ENCODE results near the gene ROMO1.

ROMO1 gene

GRCh38 chr20:35732644-35732982 lies 33.4 kb downstream of the ROMO1 start:
- peaks cover 90% of the 10 kb centered on the region for H3K36me3 ChIP-seq (ENCODE audit: insufficient read depth, low read length)
- no peaks in the 10 kb centered on the region for H3K4me1 ChIP-seq (ENCODE audit: insufficient read depth, low read length)
- H3K27me3 ChIP-seq (ENCODE audit: insufficient read depth, low read length): no peaks in the 10 kb centered on the region
- no peak overlapping the region for H3K9ac ChIP-seq (ENCODE audit: low read depth, low read length)
- no peak overlapping the region for H3K4me3 ChIP-seq (ENCODE audit: low read length)
- 93% methylated on average over 1 of the region's 1 CpG for WGBS
- no peaks in the 10 kb centered on the region for H3K9me3 ChIP-seq (ENCODE audit: insufficient read depth, low read depth, low read length)
- H3K27ac ChIP-seq (ENCODE audit: low read depth, low read length): no peak overlapping the region

- Histone ChIP-seq H3K4me3 (ENCODE audit: low read length) (no peak overlapping the region), H3K9me3 (ENCODE audit: insufficient read depth, low read depth, low read length) (no peaks in the 10 kb centered on the region), H3K27ac (ENCODE audit: low read depth, low read length) (no peak overlapping the region), H3K36me3 (ENCODE audit: insufficient read depth, low read length) (peaks cover 90% of the 10 kb centered on the region), H3K4me1 (ENCODE audit: insufficient read depth, low read length) (peaks cover 6% of the 10 kb centered on the region; the same call in 1 of the 2 replicates), H3K27me3 (ENCODE audit: insufficient read depth, low read length) (no peaks in the 10 kb centered on the region), H3K9ac (ENCODE audit: low read depth, low read length) (no peak overlapping the region)
Observed at GRCh38 chr20:35734374-35734773, 35.2 kb downstream of the ROMO1 start.

GRCh38 chr20:35734777-35735649 lies 35.8 kb downstream of the ROMO1 start:
- H3K9ac ChIP-seq (ENCODE audit: low read depth, low read length): no peak overlapping the region
- 97% methylated on average over 3 of the region's 4 CpGs for WGBS
- H3K4me1 ChIP-seq (ENCODE audit: insufficient read depth, low read length): peaks cover 12% of the 10 kb centered on the region; the same call in 1 of the 2 replicates
- H3K27ac ChIP-seq (ENCODE audit: low read depth, low read length): no peak overlapping the region
- no peak overlapping the region for H3K4me3 ChIP-seq (ENCODE audit: low read length)
- H3K9me3 ChIP-seq (ENCODE audit: insufficient read depth, low read depth, low read length): no peaks in the 10 kb centered on the region
- peaks cover 90% of the 10 kb centered on the region for H3K36me3 ChIP-seq (ENCODE audit: insufficient read depth, low read length)
- no peaks in the 10 kb centered on the region for H3K27me3 ChIP-seq (ENCODE audit: insufficient read depth, low read length)

GRCh38 chr20:35735826-35736470 lies 36.7 kb downstream of the ROMO1 start:
- peaks cover 19% of the 10 kb centered on the region; the same call in 1 of the 2 replicates for H3K4me1 ChIP-seq (ENCODE audit: insufficient read depth, low read length)
- no peaks in the 10 kb centered on the region for H3K9me3 ChIP-seq (ENCODE audit: insufficient read depth, low read depth, low read length)
- H3K9ac ChIP-seq (ENCODE audit: low read depth, low read length): no peak overlapping the region
- H3K27ac ChIP-seq (ENCODE audit: low read depth, low read length): no peak overlapping the region
- no peak overlapping the region for H3K4me3 ChIP-seq (ENCODE audit: low read length)
- no peaks in the 10 kb centered on the region for H3K27me3 ChIP-seq (ENCODE audit: insufficient read depth, low read length)
- peaks cover 89% of the 10 kb centered on the region for H3K36me3 ChIP-seq (ENCODE audit: insufficient read depth, low read length)
- WGBS: 97% methylated on average over 7 of the region's 7 CpGs

GRCh38 chr20:35737865-35738333 lies 38.7 kb downstream of the ROMO1 start:
- WGBS: 93% methylated on average over 14 of the region's 15 CpGs
- Histone ChIP-seq H3K4me1 (ENCODE audit: insufficient read depth, low read length) (peaks cover 19% of the 10 kb centered on the region; the same call in 1 of the 2 replicates), H3K36me3 (ENCODE audit: insufficient read depth, low read length) (peaks cover 70% of the 10 kb centered on the region)

DNA sequence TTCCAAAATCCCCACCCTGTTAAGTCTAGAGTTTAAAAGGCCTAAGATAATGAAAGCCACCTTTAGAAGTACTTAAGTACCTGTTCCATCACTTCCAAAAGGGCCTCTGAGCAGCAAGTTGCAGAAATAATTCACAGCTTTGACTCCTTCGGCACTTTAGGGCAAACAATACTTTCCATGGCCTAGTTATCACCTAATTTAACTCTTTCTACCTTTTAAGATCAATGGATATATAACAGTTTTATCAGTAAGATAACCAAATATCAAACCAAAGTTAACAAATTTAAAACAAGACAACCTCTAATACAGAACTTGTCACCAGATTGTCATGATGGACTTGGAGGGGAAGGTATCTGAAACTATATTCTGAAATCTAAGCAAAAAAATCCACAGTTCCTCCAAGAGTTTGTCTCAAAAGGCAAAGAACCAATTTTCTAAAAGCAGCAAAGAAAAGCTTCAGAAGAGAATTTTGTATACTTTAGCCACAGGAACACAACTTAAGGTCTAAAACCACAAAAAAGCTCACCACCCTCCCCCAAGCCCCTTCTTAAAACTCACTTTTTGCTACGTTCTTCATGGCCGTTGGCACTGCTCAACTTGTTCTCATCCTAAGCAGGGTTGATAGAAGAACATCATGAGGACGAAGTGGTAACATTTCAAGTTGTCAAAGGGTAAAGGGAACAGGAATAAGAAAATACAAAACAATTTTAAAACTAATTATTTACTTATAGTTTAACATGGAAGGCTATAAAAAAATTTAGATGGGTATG lies 39.4 kb downstream of the ROMO1 start:
- Histone ChIP-seq H3K4me3 (ENCODE audit: low read length) (peak overlapping the region; percentile 11; the same call in 1 of the 2 replicates), H3K9me3 (ENCODE audit: insufficient read depth, low read depth, low read length) (no peaks in the 10 kb centered on the region), H3K4me1 (ENCODE audit: insufficient read depth, low read length) (peaks cover 25% of the 10 kb centered on the region; the same call in 1 of the 2 replicates), H3K27me3 (ENCODE audit: insufficient read depth, low read length) (no peaks in the 10 kb centered on the region), H3K27ac (ENCODE audit: low read depth, low read length) (no peak overlapping the region), H3K36me3 (ENCODE audit: insufficient read depth, low read length) (peaks cover 63% of the 10 kb centered on the region), H3K9ac (ENCODE audit: low read depth, low read length) (no peak overlapping the region)
- 97% methylated on average over 4 of the region's 4 CpGs for WGBS

More at GRCh38 chr20:35737865-35738333, 38.7 kb downstream of the ROMO1 start:
- H3K27me3 ChIP-seq (ENCODE audit: insufficient read depth, low read length): no peaks in the 10 kb centered on the region
- H3K4me3 ChIP-seq (ENCODE audit: low read length): no peak overlapping the region
- no peak overlapping the region for H3K27ac ChIP-seq (ENCODE audit: low read depth, low read length)
- no peak overlapping the region for H3K9ac ChIP-seq (ENCODE audit: low read depth, low read length)
- no peaks in the 10 kb centered on the region for H3K9me3 ChIP-seq (ENCODE audit: insufficient read depth, low read depth, low read length)

GRCh38 chr20:35739294-35740163 lies 40.3 kb downstream of the ROMO1 start:
- H3K4me3 ChIP-seq (ENCODE audit: low read length): peak overlapping the region; percentile 100
- no peaks in the 10 kb centered on the region for H3K27me3 ChIP-seq (ENCODE audit: insufficient read depth, low read length)
- 94% methylated on average over 5 of the region's 7 CpGs for WGBS
- no peaks in the 10 kb centered on the region for H3K9me3 ChIP-seq (ENCODE audit: insufficient read depth, low read depth, low read length)
- H3K36me3 ChIP-seq (ENCODE audit: insufficient read depth, low read length): peaks cover 53% of the 10 kb centered on the region
- H3K9ac ChIP-seq (ENCODE audit: low read depth, low read length): peak overlapping the region; percentile 100; the same call in 1 of the 2 replicates
- no peak overlapping the region for H3K27ac ChIP-seq (ENCODE audit: low read depth, low read length)
- H3K4me1 ChIP-seq (ENCODE audit: insufficient read depth, low read length): peaks cover 26% of the 10 kb centered on the region; the same call in 1 of the 2 replicates

DNA sequence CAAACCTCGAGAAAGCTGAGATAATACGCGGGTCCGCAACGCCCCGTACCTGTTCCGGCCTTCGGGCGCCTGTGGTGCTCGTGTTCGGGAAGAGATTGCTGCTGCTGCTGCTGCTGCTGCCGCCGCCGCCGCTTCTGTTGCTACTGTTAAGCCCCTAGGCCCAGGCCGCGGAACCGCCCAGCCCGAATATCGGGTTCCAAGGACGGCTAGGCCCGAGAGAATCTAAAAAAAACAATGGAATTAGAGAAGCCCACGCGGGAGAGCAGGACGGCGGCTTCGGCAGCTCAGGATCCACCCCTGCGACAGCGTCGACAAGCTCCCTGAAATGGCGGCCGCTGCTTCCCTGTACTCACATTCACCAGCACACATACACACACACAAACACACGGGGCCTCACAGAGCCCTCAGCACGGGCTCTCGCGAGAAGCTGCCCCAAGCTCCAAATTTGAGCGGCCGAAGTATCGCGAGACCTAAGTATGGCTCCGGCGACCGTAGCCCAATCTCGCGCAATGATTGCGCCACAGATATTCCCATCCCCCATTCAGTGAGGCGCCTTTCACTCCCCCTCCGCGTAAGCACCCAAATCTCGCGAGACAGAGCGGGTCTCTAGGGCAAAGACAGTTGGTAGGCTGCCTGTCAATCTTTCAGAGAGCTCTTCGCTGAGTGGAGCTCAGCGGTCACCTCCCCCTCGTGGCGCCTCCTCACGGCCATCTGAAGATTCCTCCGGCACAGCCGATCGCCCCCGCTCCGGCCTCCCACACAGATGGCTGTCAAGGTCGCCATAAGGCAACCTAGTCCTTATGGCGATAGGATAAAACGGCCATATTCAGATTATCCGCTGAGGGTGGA lies 42.9 kb downstream of the ROMO1 start, which contains the start of gene RBM39:
RBM39 (minus strand) TSS at position 369 of the 849 bp plus-strand sequence. CDS start 1,386 bp downstream, outside the sequence.
- H3K27ac ChIP-seq (ENCODE audit: low read depth, low read length): peak within 1 kb of the TSS; percentile 95
- H3K27me3 ChIP-seq (ENCODE audit: insufficient read depth, low read length): no peaks in the 10 kb centered on the region
- H3K9ac ChIP-seq (ENCODE audit: low read depth, low read length): peak within 1 kb of the TSS; percentile 100
- peaks cover 26% of the 10 kb centered on the region; the same call in 1 of the 2 replicates for H3K4me1 ChIP-seq (ENCODE audit: insufficient read depth, low read length)
- H3K4me3 ChIP-seq (ENCODE audit: low read length): peak within 1 kb of the TSS; percentile 100
- under 1% methylated on average over 66 of the region's 66 CpGs for WGBS
- no peaks in the 10 kb centered on the region for H3K9me3 ChIP-seq (ENCODE audit: insufficient read depth, low read depth, low read length)
- peaks cover 32% of the 10 kb centered on the region for H3K36me3 ChIP-seq (ENCODE audit: insufficient read depth, low read length)

DNA sequence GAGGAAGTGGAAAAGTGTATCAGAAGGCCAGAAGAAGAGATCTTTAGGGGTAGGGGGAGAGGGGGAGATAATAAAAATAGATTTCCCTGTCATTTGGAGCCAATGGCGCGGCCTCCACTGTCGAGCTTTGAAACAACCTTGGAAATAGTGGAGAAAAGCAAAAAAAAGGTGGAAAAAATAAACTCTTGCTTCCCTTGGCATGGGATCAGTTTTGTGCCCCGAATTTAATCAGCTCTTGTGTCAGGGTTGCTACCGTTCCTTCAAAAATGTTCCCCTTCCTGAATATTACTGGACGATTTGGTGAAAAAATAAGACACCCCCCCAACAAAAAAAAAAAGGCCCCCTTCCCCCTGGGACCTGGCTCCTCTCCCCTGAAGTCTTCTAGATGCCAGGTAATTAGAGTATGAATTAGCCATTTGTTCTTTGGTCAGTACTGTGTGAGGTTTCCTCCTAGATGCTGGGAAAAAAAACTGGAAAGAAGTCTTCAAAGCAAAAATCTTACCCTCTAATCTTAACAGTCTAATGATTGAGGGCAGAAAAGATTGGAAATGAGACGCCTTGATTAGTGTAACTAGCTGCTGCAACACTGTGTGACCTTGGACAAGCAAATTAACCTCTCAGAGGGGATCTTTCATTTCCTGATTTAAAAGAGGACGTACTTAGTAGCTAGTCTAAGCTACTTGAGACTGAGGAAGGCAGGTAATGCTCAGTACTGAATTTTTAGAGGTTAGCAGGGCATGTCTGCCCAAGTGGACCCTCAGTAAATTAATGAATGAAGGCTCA lies 43.7 kb downstream of the ROMO1 start:
- peak overlapping the region; percentile 88 for H3K27ac ChIP-seq (ENCODE audit: low read depth, low read length)
- H3K4me1 ChIP-seq (ENCODE audit: insufficient read depth, low read length): peaks cover 26% of the 10 kb centered on the region; the same call in 1 of the 2 replicates
- H3K36me3 ChIP-seq (ENCODE audit: insufficient read depth, low read length): peaks cover 29% of the 10 kb centered on the region
- H3K4me3 ChIP-seq (ENCODE audit: low read length): peak overlapping the region; percentile 82
- H3K9me3 ChIP-seq (ENCODE audit: insufficient read depth, low read depth, low read length): no peaks in the 10 kb centered on the region
- peak overlapping the region; percentile 96 for H3K9ac ChIP-seq (ENCODE audit: low read depth, low read length)
- H3K27me3 ChIP-seq (ENCODE audit: insufficient read depth, low read length): no peaks in the 10 kb centered on the region
- WGBS: 5% methylated on average over 8 of the region's 8 CpGs
